Psoas muscle (tissue), 8 donors: Measurements from ENCODE around the gene NLRP9. TPM values are rescaled to one million over a fixed set of nuclear protein-coding genes. Genes with fewer than 3 reads are reported as not detected.

ENCODE experiments used
- ATAC-seq, 4 donors: fragments of 200-7000 bp; cut with Tn5 transposase; one replicate each; pipeline ENCODE4 v1.9.1; 2020; ENCODE audit warnings: moderate library complexity in 3 of 4, mild to moderate bottlenecking in 2 of 4
- DNase-seq, 2 donors: peaks; one replicate each; pipeline ENCODE4 v3.0.0-alpha.2; 2020
- H3K27ac ChIP-seq: fragments of 200-600 bp; one replicate; pipeline ENCODE4 v1.8.0; 2022
- H3K27me3 ChIP-seq, 3 donors: fragments of 200-600 bp in 1 of 3; one replicate each; pipeline versions ENCODE4 v1.6.1 to v1.8.0; 2013 to 2022; ENCODE audit warnings: low read length in 2 of 3, mild to moderate bottlenecking in 2 of 3, moderate library complexity in 1 of 3; ENCODE audit not compliant: insufficient read depth in 3 of 3
- H3K36me3 ChIP-seq, 2 donors: fragments of 200-600 bp in 1 of 2; one replicate each; pipeline versions ENCODE4 v1.6.1 to v1.8.0; 2013 to 2022; ENCODE audit warnings: low read depth in 1 of 2, mild to moderate bottlenecking in 1 of 2, moderate library complexity in 1 of 2; ENCODE audit not compliant: insufficient read depth in 1 of 2
- H3K4me1 ChIP-seq: fragments of 200-600 bp; one replicate; pipeline ENCODE4 v1.8.0; 2022
- H3K4me3 ChIP-seq: fragments of 200-600 bp; one replicate; pipeline ENCODE4 v1.8.0; 2022; ENCODE audit warnings: mild to moderate bottlenecking
- H3K9me3 ChIP-seq: fragments of 200-600 bp; one replicate; pipeline ENCODE4 v1.8.0; 2022
- WGBS, 3 donors: extraction: QIAGEN DNeasy Blood & Tissue Kit; methylation state at CpG; one replicate each; pipeline versions ENCODE4 v1.1.6 to v1.1.7; 2013; 5-methylcytosine and 5-hydroxymethylcytosine counted together
- intact Hi-C, 2 donors: fragments of 100-400 bp; cut with DNase I; formaldehyde crosslinking; loops; one replicate each; pipeline versions ENCODE4 v1.11.0 to v1.14.2; 2022
- polyA plus RNA-seq, 3 donors: library from polyadenylated mRNA; stranded (reverse); fragments of 200-250 nt; gene quantifications; one replicate each; pipeline ENCODE4 v1.2.3, GENCODE V29; 2013
- total RNA-seq, 4 donors: library from RNA; stranded (reverse); fragmentation: NEBNext Ultra II Directional in 2 of 4; extraction: Animal tissue kit (Norgen Biotek cat#: 25700) in 2 of 4; gene quantifications; one replicate each; pipeline versions ENCODE4 v1.2.1 to v1.2.4, GENCODE V29; 2021 to 2023
- TF ChIP-seq, protein P1 (sequence below): fragments of 200-600 bp; IDR thresholded peaks from one replicate; pipeline ENCODE4 v1.8.0; 2022; ENCODE audit warnings: antibody characterized with exemption
- donor health status: healthy with polysubstance abuse.
- donor health status: DM: no; HTN: no; CAD: no; lungs with moderate emphysema.
- donor health status: Bipolar disorder and iron deficiency.
- donor health status: healthy.
- donor health status: DM: yes; HTN: yes; CAD: no.
- donor health status: DM: no; HTN: no; CAD: no.
- donor health status: DM: no; HTN: no; CAD: no.
- donor health status: DM: yes; HTN: yes; CAD: no.

NLRP9 gene
- total and polyA plus RNA-seq, 7 donors = not detected

- TF ChIP-seq, protein P1, sequence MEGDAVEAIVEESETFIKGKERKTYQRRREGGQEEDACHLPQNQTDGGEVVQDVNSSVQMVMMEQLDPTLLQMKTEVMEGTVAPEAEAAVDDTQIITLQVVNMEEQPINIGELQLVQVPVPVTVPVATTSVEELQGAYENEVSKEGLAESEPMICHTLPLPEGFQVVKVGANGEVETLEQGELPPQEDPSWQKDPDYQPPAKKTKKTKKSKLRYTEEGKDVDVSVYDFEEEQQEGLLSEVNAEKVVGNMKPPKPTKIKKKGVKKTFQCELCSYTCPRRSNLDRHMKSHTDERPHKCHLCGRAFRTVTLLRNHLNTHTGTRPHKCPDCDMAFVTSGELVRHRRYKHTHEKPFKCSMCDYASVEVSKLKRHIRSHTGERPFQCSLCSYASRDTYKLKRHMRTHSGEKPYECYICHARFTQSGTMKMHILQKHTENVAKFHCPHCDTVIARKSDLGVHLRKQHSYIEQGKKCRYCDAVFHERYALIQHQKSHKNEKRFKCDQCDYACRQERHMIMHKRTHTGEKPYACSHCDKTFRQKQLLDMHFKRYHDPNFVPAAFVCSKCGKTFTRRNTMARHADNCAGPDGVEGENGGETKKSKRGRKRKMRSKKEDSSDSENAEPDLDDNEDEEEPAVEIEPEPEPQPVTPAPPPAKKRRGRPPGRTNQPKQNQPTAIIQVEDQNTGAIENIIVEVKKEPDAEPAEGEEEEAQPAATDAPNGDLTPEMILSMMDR = no peak
- WGBS, 3 donors = 81 to 86% (median 85%) methylated on average over 10 to 12 of the region's 12 CpGs
- peaks cover 9 to 58% of the 10 kb centered on the region in 2 donors for H3K36me3 ChIP-seq
- no peak overlapping the region for H3K27ac ChIP-seq
- DNase-seq (peak in 1 of 2 donors; percentile 28), ATAC-seq (no peak)
- peaks cover 35% of the 10 kb centered on the region for H3K4me1 ChIP-seq
- intact Hi-C loops = no loop called here
- no peaks in the 10 kb centered on the region for H3K27me3 ChIP-seq
- no peaks in the 10 kb centered on the region for H3K9me3 ChIP-seq
- no peak overlapping the region for H3K4me3 ChIP-seq
These were observed 77.8 kb downstream of the NLRP9 start for GRCh38 chr19:55660404-55660803.

- intact Hi-C loops = loop anchor here in 1 of 2 donors (10.0 kb wide), 1 partner anchor 275 kb away; the partner anchor contains the start of genes RPL28 and TMEM238
- peaks cover 9 to 54% of the 10 kb centered on the region in 2 donors for H3K36me3 ChIP-seq
- DNase-seq (peak in 1 of 2 donors; percentile 43), ATAC-seq (no peak)
- peaks cover 35% of the 10 kb centered on the region for H3K4me1 ChIP-seq
- TF ChIP-seq, protein P1 = no peak
- H3K27ac ChIP-seq = no peak overlapping the region
- 68 to 76% (median 69%) methylated on average over 9 of the region's 9 CpGs for WGBS, 3 donors
- H3K27me3 ChIP-seq = no peaks in the 10 kb centered on the region
- H3K4me3 ChIP-seq = no peak overlapping the region
- no peaks in the 10 kb centered on the region for H3K9me3 ChIP-seq
These were observed 78.4 kb downstream of the NLRP9 start for GRCh38 chr19:55659822-55660221.

GRCh38 chr19:55658846-55659459, 79.2 kb downstream of the NLRP9 start:
- intact Hi-C loops = loop anchor here in 1 of 2 donors (10.0 kb wide), 1 partner anchor 274 kb away; the partner anchor contains the start of genes RPL28 and TMEM238
- WGBS, 3 donors = 89% methylated on average over 36 to 37 of the region's 37 CpGs
- TF ChIP-seq, protein P1 = no peak
- peaks cover 35% of the 10 kb centered on the region for H3K4me1 ChIP-seq
- no peak overlapping the region for H3K4me3 ChIP-seq
- peak overlapping the region; percentile 30 for H3K27ac ChIP-seq
- peaks cover 6 to 45% of the 10 kb centered on the region in 2 donors for H3K36me3 ChIP-seq
- DNase-seq = peak in 1 of 2 donors; percentile 39
- ATAC-seq = no peak
- H3K27me3 ChIP-seq = no peaks in the 10 kb centered on the region
- no peaks in the 10 kb centered on the region for H3K9me3 ChIP-seq

Other genes with a start within 250 kb of the NLRP9 start
- 1 to 10 TPM; 1.2 to 4.6 (median 1.9) TPM for gene SSC5D, start 250.0 kb downstream of the NLRP9 start, total RNA-seq
- under 1 TPM; 0.11 to 0.35 (median 0.16) TPM for gene SSC5D, start 250.0 kb downstream of the NLRP9 start, polyA plus RNA-seq
- 10 to 100 TPM in 1 of 4 donors, 1 to 10 TPM in 2, under 1 TPM in 1; 0.59 to 13.4 (median 3.7) TPM for gene SBK2, start 201.3 kb downstream of the NLRP9 start, total RNA-seq
- gene SBK2, start 201.3 kb downstream of the NLRP9 start, polyA plus RNA-seq = 1 to 10 TPM in 1 of 3 donors, under 1 TPM in 2; 0.14 to 1.1 (median 0.91) TPM
- gene SBK3, start 192.9 kb downstream of the NLRP9 start, total RNA-seq = 10 to 100 TPM in 2 of 4 donors, 1 to 10 TPM in 1, under 1 TPM in 1; 0.79 to 30.8 (median 7.6) TPM
- gene SBK3, start 192.9 kb downstream of the NLRP9 start, polyA plus RNA-seq = 10 to 100 TPM in 1 of 3 donors, 1 to 10 TPM in 2; 5.4 to 10.6 (median 7.9) TPM
- 10 to 100 TPM; 21.8 to 81.6 (median 29.5) TPM for gene ZNF579, start 157.6 kb downstream of the NLRP9 start, total RNA-seq
- gene ZNF579, start 157.6 kb downstream of the NLRP9 start, polyA plus RNA-seq = 10 to 100 TPM in 2 of 3 donors, 1 to 10 TPM in 1; 4.2 to 22.9 (median 14.2) TPM
- 10 to 100 TPM in 3 of 4 donors, 1 to 10 TPM in 1; 9.9 to 23.7 (median 13.2) TPM for gene FIZ1, start 138.9 kb downstream of the NLRP9 start, total RNA-seq
- gene FIZ1, start 138.9 kb downstream of the NLRP9 start, polyA plus RNA-seq = 10 to 100 TPM; 10.8 to 12.1 (median 11.5) TPM
- 10 to 100 TPM; 21.4 to 32.0 (median 24.5) TPM for gene ZNF524, start 138.1 kb downstream of the NLRP9 start, total RNA-seq
- 10 to 100 TPM; 38.6 to 52.5 (median 41.4) TPM for gene ZNF524, start 138.1 kb downstream of the NLRP9 start, polyA plus RNA-seq
- gene ZNF865, start 132.8 kb downstream of the NLRP9 start, total RNA-seq = 10 to 100 TPM; 17.1 to 40.4 (median 25.0) TPM
- gene ZNF865, start 132.8 kb downstream of the NLRP9 start, polyA plus RNA-seq = 10 to 100 TPM; 11.1 to 20.3 (median 19.3) TPM
- 10 to 100 TPM in 3 of 4 donors, 1 to 10 TPM in 1; 9.0 to 22.2 (median 11.4) TPM for gene ZNF784, start 113.8 kb downstream of the NLRP9 start, total RNA-seq
- gene ZNF784, start 113.8 kb downstream of the NLRP9 start, polyA plus RNA-seq = 10 to 100 TPM in 1 of 3 donors, 1 to 10 TPM in 2; 4.9 to 14.9 (median 7.3) TPM
- gene ZNF580, start 97.4 kb downstream of the NLRP9 start, total RNA-seq = 10 to 100 TPM; 10.3 to 21.1 (median 13.7) TPM
- 10 to 100 TPM in 1 of 3 donors, 1 to 10 TPM in 2; 5.9 to 13.5 (median 9.2) TPM for gene ZNF580, start 97.4 kb downstream of the NLRP9 start, polyA plus RNA-seq
- gene ZNF581, start 94.8 kb downstream of the NLRP9 start, total RNA-seq = 10 to 100 TPM; 10.2 to 14.5 (median 10.6) TPM
- gene ZNF581, start 94.8 kb downstream of the NLRP9 start, polyA plus RNA-seq = 10 to 100 TPM; 14.6 to 18.6 (median 17.5) TPM
- gene CCDC106, start 90.2 kb downstream of the NLRP9 start, total RNA-seq = 10 to 100 TPM in 2 of 4 donors, 1 to 10 TPM in 2; 8.0 to 12.0 (median 10.4) TPM
- gene CCDC106, start 90.2 kb downstream of the NLRP9 start, polyA plus RNA-seq = 10 to 100 TPM in 2 of 3 donors, 1 to 10 TPM in 1; 4.4 to 11.8 (median 10.0) TPM
- 10 to 100 TPM; 58.8 to 85.2 (median 78.2) TPM for gene U2AF2, start 83.4 kb downstream of the NLRP9 start, total RNA-seq
- gene U2AF2, start 83.4 kb downstream of the NLRP9 start, polyA plus RNA-seq = 100 to 1,000 TPM in 1 of 3 donors, 10 to 100 TPM in 2; 54.1 to 116 (median 55.1) TPM
- 100 to 1,000 TPM; 113 to 134 (median 125) TPM for gene EPN1, start 63.2 kb downstream of the NLRP9 start, total RNA-seq
- gene EPN1, start 63.2 kb downstream of the NLRP9 start, polyA plus RNA-seq = 100 to 1,000 TPM; 117 to 211 (median 145) TPM
- gene RFPL4A, start 20.7 kb upstream of the NLRP9 start, total RNA-seq = not detected
- gene RFPL4A, start 20.7 kb upstream of the NLRP9 start, polyA plus RNA-seq = not detected
- gene RFPL4AL1, start 30.7 kb upstream of the NLRP9 start, total RNA-seq = not detected
- not detected for gene RFPL4AL1, start 30.7 kb upstream of the NLRP9 start, polyA plus RNA-seq
- not detected for gene NLRP11, start 93.6 kb upstream of the NLRP9 start, total RNA-seq
- not detected for gene NLRP11, start 93.6 kb upstream of the NLRP9 start, polyA plus RNA-seq
- not detected for gene NLRP4, start 98.1 kb upstream of the NLRP9 start, total RNA-seq
- not detected for gene NLRP4, start 98.1 kb upstream of the NLRP9 start, polyA plus RNA-seq
- not detected for gene NLRP13, start 193.9 kb upstream of the NLRP9 start, total RNA-seq
- not detected for gene NLRP13, start 193.9 kb upstream of the NLRP9 start, polyA plus RNA-seq
- gene NLRP8, start 209.4 kb upstream of the NLRP9 start, total RNA-seq = not detected
- gene NLRP8, start 209.4 kb upstream of the NLRP9 start, polyA plus RNA-seq = not detected
- gene NLRP5, start 248.4 kb upstream of the NLRP9 start, total RNA-seq = not detected
- not detected for gene NLRP5, start 248.4 kb upstream of the NLRP9 start, polyA plus RNA-seq